GM18870 (cell line): ENCODE measurements around the gene CDH13.
"Not testable (repeated sequence)": the region's sequence is repeated elsewhere in the genome, so short reads cannot be mapped to it uniquely, and the experiment has no call there.

Source experiments
- ATAC-seq: cut with Tn5 transposase; IDR thresholded peaks from one replicate; pipeline ENCODE4 v1.9.1; 2021; ENCODE audit warnings: moderate library complexity; ENCODE audit not compliant: unreplicated experiment

Gene CDH13

DNA sequence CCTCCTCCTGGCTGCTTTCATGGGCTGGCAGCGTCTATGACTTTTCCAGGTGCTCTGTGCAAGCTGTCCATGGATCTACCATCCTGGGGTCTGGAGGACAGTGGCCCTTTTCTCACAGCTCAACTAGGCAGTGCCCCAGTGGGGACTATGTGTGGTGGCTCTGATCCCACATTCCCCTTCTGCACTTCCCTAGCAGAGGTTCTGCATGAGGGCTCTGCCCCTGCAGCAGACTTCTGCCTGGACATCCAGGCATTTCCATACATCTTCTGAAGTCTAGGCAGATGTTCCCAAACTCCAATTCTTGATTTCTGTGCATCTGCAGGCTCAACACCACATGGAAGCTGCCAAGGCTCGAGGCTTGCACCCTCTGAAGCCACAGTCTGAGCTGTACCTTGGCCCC lies 307.2 kb downstream of the CDH13 start:
- not testable (repeated sequence) for ATAC-seq

DNA sequence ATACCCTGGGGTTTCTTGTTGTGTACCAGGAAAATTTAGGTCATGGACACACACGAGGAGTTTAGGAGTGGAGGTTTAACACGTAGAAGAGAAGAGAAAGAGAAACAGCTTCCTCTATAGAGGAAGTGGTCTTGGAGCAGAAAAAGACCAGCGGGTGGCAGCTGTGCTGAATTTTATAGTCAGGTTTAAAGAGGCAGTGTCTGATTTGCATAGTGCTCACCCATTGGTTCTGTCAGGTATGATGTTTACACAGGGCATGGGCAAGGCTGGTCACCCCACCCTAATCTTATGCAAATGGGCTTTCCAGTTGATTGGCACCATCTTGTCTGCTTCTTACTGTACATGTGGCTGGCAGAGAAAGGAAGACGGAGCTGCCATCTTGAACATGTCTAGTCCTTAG lies 309.0 kb downstream of the CDH13 start:
- no peak for ATAC-seq

DNA sequence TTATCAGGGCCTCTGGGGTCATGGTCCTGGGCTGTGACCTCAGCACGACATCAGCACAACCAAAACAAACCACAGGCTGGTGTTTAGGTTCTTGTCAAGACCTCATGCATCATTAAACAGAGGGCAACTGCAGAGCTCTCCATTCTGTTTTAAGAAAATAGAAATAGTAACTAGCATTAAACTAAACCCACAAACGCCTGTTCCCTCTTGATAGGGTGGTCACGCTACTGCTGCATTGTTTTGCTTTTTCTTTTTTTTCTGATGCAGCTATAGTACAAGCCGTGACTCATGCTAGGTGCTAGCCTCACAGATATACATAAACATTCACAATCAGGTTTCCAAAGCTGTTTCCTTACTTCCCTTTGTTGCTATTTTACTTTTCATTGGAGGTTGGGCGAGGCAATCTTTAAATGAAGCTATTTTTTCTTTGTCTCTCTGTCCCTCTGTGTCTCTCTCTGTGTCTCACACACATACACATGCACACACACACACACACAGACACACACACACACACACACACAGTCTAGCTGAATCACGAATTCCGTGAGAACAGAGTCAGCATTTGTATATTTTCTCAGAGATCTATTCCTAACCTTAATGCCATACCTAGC lies 310.3 kb downstream of the CDH13 start:
- ATAC-seq: no peak

DNA sequence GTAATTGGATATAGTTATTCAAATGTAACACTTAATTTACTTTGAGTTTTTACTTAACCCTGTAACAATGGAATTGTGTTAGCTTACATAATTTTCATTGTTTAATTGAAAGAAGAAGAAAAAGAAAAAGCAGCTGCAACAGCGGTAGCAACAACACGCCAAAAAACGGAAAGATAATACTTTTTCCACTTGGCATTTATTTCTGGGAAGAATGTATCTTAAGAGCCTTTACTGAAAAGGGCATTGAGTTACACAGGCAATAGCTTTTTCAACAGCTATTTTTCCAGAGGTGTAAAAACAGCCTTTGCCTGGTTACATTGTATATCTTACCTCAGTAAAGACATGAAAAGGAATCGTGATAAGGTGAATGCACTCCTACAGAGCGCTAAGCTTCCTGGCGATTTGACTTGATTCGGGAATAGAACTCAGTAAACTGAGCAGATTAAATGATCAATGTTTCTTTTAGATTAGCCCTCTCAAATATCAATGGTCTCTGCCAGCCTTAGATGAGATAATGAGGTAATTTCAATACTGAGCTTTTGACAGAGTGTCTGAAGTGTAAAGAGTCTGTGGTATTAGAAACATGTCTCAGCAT lies 311.3 kb downstream of the CDH13 start:
- no peak for ATAC-seq

DNA sequence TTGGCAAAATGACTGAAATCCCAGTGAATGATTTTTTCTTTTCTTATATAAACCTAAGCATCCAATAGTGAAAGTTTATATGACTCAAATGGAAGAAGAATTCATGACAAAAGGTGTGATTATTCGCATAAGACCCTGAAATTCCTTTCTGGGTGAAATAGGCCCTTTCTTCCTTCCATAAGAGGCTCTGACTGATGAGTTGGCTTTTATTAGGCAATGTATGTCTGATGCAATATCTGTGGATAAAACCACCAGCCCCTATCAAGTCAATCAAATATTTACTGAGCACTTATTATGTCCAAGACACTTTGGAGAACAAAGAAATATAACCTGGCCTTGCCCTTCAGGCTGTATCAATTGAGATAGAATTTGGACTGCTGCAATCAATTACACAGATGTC lies 316.6 kb downstream of the CDH13 start:
- no peak for ATAC-seq

DNA sequence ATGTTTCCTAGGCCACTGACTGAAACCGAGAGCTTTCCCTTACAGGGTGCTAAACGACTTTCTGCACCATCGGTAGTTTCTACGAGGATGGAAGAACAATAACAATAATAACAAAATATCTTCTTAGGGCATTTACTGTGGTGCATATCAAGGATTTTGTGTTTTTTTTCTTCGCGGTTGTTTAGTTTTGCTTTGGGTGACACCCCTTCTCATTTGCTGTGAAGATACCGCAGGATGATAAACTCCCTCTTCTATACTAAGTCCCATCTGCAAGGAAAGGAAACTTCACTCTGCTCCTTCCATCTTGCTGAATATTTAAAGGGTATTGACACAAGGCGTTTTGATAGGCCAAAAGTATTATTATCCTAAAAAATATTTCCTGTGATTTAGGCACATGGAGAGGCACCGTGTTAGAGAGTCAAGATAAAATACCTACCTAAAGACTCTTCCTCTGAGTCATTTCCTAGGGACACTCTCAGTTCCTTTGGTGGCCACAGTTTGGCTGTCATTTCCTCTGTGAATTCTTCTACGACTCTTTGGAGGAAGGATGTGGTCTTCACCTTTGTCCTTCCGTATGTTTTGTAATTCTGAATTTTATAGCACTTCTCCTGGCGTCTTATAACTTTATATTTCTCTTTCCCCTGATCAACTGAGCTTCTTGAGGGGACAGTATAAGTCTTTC lies 318.8 kb downstream of the CDH13 start:
- no peak for ATAC-seq

DNA sequence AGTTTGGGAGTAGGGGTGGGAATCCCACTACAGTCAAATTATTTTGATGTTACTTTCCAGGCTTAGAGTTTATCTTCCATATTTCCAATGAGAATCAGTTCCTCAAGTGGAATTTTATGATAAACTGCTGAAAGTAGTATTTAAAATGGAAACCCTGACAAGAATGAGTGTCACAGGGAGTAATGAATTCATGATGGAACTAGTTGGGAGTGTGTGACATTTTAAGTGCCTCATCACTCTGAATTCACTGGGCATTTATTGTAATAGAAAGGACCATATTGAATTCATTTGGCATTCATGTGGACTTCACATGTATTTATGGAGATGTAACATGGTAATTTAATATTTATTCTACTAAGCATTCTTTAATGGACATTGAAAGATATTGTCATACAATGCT lies 320.9 kb downstream of the CDH13 start:
- ATAC-seq: no peak

DNA sequence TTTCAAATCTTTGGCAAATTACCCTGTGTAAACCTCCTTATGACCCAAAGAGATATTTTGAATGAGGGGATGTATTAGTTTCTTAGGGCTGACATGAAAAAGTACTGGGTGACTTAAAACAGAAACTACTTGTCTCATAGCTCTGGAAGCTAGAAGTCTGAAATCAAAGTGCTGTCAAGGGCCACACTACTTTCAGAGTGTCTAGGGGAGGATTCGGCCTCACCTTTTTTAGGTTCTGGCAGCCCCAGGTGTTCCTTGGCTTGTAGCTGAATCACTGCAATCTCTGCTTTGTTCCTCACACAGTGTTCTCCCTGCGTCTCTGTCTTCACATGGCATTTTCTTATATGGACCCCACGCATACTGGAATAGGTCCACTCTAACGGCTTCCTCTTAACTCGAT lies 322.2 kb downstream of the CDH13 start:
- ATAC-seq: no peak

DNA sequence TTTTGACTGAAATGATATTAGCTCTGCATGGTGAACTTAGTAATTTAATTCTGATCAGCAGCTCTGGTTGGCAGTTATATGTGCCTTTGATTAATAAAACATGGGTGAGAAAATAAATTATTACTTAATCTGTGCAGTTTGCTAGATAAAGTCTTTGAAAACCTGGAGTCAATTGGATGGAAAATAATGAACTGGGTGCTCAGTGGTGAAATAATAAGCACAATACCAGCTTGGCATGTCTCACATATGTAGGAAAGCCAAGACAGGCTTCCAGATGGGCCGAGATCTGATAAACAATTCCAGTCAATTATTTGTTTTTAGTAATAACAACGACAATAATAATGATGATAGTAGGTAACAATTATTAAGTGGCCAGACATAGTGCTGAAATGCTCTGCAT lies 326.7 kb downstream of the CDH13 start:
- ATAC-seq: no peak

DNA sequence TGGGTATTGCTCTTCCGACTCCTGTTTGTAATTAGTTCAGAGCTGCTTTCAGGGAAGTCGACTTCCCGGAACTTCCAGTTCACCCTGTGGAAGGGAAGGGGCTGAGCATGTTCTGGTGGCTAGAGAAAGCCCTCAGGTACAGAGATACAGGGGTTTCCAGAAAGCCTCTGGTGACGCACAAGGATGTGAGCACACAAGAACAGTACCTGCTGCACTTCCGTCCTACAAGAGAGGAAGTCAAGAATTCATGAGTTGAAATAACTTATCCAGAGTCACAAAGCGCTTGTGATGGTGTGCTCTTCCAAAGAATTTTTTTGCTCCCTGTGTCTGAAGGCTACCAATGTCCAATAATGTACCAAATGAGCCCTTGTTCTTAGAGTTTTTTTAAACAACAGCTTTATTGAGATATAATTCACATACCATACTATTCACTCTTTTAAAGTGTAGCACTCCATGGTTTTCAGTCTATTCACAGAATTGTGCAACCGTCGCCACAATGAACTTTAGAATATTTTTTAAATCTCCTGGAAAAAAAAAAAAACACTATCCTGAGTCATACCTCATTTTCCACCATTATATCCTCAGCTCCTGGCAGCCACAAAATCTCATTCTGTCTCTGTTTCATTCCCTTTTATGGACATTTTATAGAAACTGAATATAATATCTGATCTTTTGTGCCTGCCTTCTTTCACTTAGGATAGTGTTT lies 327.6 kb downstream of the CDH13 start:
- no peak for ATAC-seq

DNA sequence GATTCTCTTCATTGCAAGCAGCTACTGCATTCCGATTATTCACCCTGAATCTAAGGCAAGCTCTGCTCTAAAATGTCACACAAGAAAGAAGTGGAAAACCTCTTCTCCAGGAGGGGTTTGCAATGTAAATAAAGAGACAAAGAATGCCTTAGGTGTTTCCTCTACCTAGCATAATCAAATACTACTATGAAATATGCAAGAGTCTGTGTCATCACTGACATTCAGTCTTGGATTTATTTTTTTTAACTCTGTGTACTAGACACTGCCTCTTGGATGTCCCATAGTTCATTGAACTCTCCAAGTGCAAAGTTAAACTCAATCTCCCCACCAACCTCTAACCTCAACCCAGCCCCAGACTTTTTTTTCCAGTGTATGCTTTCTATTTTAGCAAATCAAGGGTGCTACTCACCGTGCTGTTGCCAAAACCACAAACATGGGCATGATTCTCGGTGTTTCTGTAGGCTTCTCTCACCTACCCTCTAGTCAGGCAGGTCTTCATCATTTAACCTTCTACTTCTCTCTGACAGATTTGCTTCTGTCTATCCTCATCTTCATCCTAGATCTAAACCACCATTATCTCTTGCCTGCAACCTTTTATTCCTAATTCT lies 329.1 kb downstream of the CDH13 start:
- ATAC-seq: no peak

DNA sequence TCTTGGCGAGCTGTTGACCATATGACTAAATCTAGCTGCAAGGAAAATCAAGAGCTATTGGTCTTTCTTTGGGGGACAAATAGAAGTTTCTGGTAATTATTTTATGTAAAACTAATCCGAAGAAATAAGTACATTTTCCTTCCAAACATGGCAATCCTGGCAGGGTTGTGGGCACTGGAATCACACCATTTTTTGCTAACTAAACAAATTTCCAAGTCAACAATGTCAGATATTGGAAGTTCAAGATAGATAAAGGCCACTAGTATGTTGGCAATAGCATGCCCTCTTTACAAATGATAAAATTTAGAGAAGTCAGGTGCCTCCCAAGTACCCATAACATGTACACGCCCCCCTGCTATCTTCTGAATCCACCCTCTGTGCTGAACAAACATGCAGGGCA lies 330.4 kb downstream of the CDH13 start:
- no peak for ATAC-seq

DNA sequence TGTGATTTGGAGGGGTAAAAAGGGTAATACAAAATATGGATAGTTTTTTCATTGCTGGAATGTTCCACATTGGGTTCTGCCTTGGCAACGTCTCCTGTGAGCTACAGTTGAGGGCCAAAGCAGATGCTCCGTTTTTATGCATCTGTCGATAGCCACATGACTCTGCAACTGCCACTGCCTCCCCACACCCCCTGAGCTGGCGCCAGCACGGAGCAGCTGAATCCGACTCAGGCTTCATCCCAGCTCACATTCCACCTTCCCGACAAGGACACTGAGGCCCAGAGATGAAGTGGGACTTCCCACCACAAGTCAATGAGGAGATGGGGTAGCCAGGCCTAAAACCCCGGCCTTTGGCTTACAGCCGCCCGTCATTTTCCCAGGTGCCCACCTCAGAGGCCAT lies 334.1 kb downstream of the CDH13 start:
- ATAC-seq: no peak

DNA sequence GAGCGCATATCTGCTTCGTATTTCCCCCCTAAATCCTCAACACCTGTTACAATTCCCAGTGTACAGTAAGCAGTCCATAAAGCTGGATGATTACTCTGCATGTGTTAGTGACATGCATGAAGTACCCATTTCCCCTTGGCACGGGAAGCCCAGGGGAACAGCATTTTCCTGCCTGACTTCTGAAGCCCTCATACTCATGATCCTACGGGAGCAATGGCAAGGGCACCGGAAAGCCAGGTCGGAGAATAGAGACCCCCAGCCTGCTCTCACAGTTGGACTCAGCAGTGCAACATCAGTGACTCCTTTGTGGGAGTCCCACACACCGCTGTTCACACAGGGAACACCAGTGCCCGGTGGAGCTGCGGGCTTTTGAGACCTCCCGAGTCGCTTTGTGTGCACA lies 336.9 kb downstream of the CDH13 start:
- no peak for ATAC-seq

DNA sequence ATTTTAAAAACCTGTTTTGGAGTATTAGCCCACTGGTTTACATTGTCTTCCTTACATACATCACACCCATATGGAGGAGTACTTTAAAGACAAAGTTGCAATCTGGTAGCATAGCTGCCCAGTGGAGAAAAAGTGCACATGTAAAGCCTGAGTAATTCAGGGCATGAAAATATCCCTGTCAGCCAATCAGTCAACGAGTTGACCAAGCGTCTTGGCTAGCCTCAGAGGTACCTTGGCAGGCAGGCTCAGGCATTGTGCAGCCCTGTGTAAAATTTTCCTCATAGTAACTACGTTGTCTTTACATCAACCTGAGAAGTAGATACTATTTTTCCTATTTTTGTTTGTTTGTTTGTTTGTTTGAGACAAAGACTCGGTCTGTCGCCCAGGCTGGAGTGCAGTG lies 339.0 kb downstream of the CDH13 start:
- ATAC-seq: no peak

DNA sequence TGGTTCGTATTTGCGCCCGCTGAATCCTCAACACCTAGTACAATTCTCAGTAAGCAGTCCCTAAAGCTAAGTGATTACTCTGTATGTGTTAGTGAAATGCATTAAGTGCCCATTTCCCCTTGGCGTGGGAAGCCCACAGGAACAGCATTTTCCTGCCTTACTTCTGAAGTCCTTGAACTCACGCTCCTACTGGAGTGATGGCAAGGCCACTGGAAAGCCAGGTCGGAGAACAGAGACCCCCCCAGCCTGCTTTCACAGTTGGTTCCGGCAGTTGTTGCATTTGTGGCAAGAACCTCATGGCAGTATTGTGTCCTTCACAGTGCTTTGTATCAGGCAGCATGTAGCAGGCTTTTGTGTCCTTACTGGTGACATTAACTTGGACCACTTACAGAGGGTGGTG lies 340.7 kb downstream of the CDH13 start:
- ATAC-seq: no peak

DNA sequence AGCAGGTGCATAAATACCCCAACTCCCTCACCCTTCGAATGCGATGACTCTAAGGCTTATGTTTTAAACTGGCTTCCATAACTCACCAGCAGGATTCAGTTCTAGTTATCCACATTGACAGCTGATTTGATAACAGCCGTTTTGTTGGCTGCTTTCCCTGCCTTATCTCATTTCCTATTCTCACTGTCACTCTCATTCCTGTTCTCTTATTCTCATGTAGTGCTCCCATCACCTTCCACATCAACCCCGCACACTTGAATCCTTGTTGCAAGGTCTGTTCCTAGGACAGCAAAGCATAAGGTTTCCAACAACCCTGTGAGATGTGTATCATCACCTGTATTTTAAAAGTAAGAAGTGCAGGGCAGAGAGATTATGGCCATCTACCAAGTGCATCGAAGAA lies 344.4 kb downstream of the CDH13 start:
- no peak for ATAC-seq

DNA sequence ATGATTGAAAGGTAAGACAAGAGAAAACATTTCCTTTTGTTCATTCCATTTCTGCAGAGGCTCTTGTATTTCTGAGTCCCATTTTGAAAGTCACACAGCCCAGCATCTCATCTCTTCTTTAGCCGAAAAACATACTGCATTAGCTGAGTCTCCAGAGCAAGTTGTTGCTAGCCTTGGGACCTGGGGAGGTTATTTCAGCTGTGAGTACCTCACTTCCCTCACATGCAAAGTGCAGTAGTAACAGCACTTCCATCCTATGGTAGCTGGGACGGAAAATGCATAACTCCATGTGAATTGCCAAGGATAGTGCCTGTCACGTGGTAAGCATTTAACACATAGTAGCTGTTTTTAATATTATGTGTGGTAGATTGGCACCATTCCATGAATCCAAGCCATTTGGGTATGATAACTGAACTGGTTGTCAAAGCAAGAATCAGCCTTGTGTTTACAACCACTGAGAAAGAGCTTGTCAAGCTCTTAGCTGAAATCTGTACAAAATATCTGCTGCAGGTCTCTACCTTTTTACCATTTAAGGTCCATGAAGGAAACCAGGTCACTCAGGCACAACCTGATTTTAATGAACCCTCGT lies 345.7 kb downstream of the CDH13 start:
- ATAC-seq: no peak

DNA sequence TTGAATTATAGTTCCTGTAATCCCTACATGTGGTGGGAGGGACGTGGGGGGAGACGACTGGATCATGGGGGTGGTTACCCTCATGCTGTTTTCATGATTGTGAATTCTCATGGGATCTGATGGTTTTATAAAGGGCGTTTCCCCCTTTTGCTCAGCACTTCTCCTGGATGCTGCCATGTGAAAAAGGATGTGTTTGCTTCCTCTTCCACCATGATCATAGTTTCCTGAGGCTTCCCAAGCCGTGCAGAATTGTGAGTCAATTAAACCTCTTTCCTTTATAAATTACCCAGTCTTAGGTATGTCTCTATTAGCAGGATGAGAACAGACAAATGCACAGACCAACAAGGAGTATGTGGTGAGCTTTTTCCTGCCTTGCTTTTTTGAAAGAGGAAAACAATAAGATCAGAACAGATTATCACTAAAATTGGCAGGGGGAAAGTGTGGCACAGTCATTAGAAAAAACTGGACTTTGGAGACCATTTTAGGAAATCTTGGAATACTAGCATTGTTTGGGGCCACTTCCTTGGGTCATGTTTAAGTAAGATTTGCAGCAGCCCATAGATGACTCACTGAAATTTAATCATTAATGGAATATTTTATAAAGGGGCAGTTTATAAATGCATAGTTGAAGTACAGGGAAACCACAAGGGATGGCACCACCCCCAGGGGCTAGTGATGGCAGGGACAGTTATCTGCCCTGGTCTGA lies 352.8 kb downstream of the CDH13 start:
- ATAC-seq: no peak

DNA sequence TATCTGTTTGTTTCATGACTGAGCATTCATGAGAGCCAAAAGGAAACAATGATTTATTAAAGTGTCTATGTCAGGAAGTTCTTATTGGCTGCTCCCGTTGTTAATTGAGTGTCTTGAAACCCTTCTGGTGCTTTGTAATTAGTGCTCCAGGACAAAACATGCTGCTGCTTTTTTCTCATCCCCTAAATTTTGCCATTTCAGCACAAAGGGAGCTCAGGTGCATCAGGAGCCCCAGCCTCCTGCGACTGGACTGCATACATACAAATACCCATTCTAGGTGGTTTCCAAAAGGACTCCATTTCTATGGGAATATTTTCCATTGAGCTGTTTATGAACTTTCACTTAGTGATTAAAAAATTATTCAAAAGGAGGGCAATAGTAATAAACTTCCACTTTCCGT lies 354.0 kb downstream of the CDH13 start:
- no peak for ATAC-seq

DNA sequence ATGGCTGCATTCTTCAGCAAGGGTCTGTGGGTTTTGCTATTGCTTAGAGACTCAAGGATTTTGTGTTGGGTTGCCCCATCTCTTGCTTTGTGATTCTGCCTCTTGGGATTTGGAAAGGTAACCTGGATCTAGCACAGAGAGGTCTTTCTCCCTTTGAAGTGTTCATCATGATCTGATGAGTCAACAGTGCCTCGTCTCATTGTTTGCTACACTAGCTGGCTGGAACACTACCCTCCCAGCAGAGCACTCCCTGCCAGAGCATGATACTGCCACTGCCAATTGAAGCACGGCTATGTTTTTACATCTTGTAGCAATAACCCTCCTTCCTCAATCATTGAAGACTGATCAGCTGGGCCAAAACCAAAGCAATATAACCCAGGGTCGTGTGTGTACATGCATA lies 361.0 kb downstream of the CDH13 start:
- ATAC-seq: no peak
